Mesenchymal stem cell (in vitro differentiated cells and primary cell): ENCODE data around the gene ISG20L2.

ENCODE experiments used
- DNase-seq: peaks from one replicate; pipeline ENCODE4 v3.0.0-alpha.2; 2013
- H2AFZ ChIP-seq: one replicate; pipeline ENCODE4 v1.6.1; 2013; ENCODE audit warnings: low read depth, mild to moderate bottlenecking, control low read depth, inconsistent platforms, low read length, moderate library complexity
- H2AK5ac ChIP-seq: 2 replicates; pipeline ENCODE4 v1.6.1; 2013; ENCODE audit warnings: low read length, moderate library complexity, mild to moderate bottlenecking, inconsistent platforms; ENCODE audit not compliant: severe bottlenecking
- H2BK120ac ChIP-seq: one replicate; pipeline ENCODE4 v1.6.1; 2013; ENCODE audit warnings: low read depth, mild to moderate bottlenecking, inconsistent platforms, low read length, moderate library complexity
- H2BK12ac ChIP-seq, 2 experiments: one replicate each; pipeline ENCODE4 v1.6.1; 2013; ENCODE audit warnings: inconsistent platforms in 2 of 2, low read length in 2 of 2, mild to moderate bottlenecking in 2 of 2, moderate library complexity in 2 of 2, control low read depth in 1 of 2
- H2BK15ac ChIP-seq: one replicate; pipeline ENCODE4 v1.6.1; 2013; ENCODE audit warnings: mild to moderate bottlenecking, low read depth, inconsistent platforms; ENCODE audit not compliant: poor library complexity, severe bottlenecking
- H2BK5ac ChIP-seq: 2 replicates; pipeline ENCODE4 v1.6.1; 2013; ENCODE audit warnings: low read depth, mild to moderate bottlenecking, low read length, control low read depth, inconsistent platforms; ENCODE audit not compliant: poor library complexity, severe bottlenecking
- H3K14ac ChIP-seq, 2 experiments: one replicate each; pipeline ENCODE4 v1.6.1; 2013; ENCODE audit warnings: inconsistent platforms in 2 of 2, low read length in 2 of 2, control low read depth in 1 of 2, mild to moderate bottlenecking in 1 of 2, moderate library complexity in 1 of 2
- H3K18ac ChIP-seq, 2 experiments: one replicate each; pipeline ENCODE4 v1.6.1; 2013; ENCODE audit warnings: inconsistent platforms in 2 of 2, low read length in 2 of 2, control low read depth in 1 of 2, low read depth in 1 of 2, mild to moderate bottlenecking in 1 of 2
- H3K23ac ChIP-seq, 2 experiments: one replicate each; pipeline ENCODE4 v1.6.1; 2013; ENCODE audit warnings: inconsistent platforms in 2 of 2, low read length in 2 of 2, mild to moderate bottlenecking in 2 of 2, moderate library complexity in 2 of 2, control low read depth in 1 of 2
- H3K27ac ChIP-seq: 2 replicates; pipeline ENCODE4 v1.5.1; 2013; ENCODE audit warnings: mild to moderate bottlenecking, moderate library complexity, low read length, control low read depth, inconsistent platforms; ENCODE audit not compliant: poor library complexity, severe bottlenecking
- H3K27me3 ChIP-seq, 2 experiments: 2 replicates each; pipeline versions ENCODE4 v1.6.1 to v1.7.0; 2013; ENCODE audit warnings: low read length in 2 of 2, mild to moderate bottlenecking in 2 of 2, moderate library complexity in 2 of 2, control low read depth in 1 of 2, inconsistent platforms in 1 of 2; ENCODE audit not compliant: control insufficient read depth in 1 of 2, insufficient read depth in 1 of 2
- H3K36me3 ChIP-seq, 2 experiments: 2 replicates each; pipeline versions ENCODE4 v1.6.1 to v1.7.0; 2013; ENCODE audit warnings: low read length in 2 of 2, control low read depth in 1 of 2, inconsistent platforms in 1 of 2, low read depth in 1 of 2, mild to moderate bottlenecking in 1 of 2; ENCODE audit not compliant: insufficient read depth in 2 of 2, control insufficient read depth in 1 of 2
- H3K4ac ChIP-seq, 2 experiments: one replicate each; pipeline ENCODE4 v1.6.1; 2013; ENCODE audit warnings: inconsistent platforms in 2 of 2, low read length in 2 of 2, mild to moderate bottlenecking in 2 of 2, moderate library complexity in 2 of 2, control low read depth in 1 of 2, low read depth in 1 of 2
- H3K4me1 ChIP-seq: 2 replicates; pipeline ENCODE4 v1.6.1; 2013; ENCODE audit warnings: low read depth, low read length, control low read depth; ENCODE audit not compliant: control insufficient read depth, insufficient read depth
- H3K4me2 ChIP-seq: 2 replicates; pipeline ENCODE4 v1.6.1; 2013; ENCODE audit warnings: low read length, mild to moderate bottlenecking, inconsistent platforms; ENCODE audit not compliant: poor library complexity, severe bottlenecking
- H3K4me3 ChIP-seq, 2 experiments: 2 replicates each; pipeline versions ENCODE4 v1.5.1 to v1.7.0; 2013; ENCODE audit warnings: low read length in 2 of 2, mild to moderate bottlenecking in 2 of 2, control low read depth in 1 of 2, low read depth in 1 of 2; ENCODE audit not compliant: insufficient read depth in 1 of 2
- H3K79me1 ChIP-seq: replicated peaks from 2 replicates; pipeline ENCODE4 v1.6.1; 2013; ENCODE audit warnings: mild to moderate bottlenecking, control low read depth, low read length, inconsistent platforms; ENCODE audit not compliant: poor library complexity, severe bottlenecking
- H3K9ac ChIP-seq: 2 replicates; pipeline ENCODE4 v1.7.0; 2013; ENCODE audit warnings: mild to moderate bottlenecking, low read length, moderate library complexity
- H3K9me3 ChIP-seq: 2 replicates; pipeline ENCODE4 v1.7.0; 2013; ENCODE audit warnings: mild to moderate bottlenecking, low read length; ENCODE audit not compliant: control insufficient read depth
- H4K8ac ChIP-seq: one replicate; pipeline ENCODE4 v1.6.1; 2013; ENCODE audit warnings: inconsistent platforms, mild to moderate bottlenecking, low read length, moderate library complexity
- H4K91ac ChIP-seq: one replicate; pipeline ENCODE4 v1.6.1; 2013; ENCODE audit warnings: mild to moderate bottlenecking, low read length, inconsistent platforms
- WGBS: methylation state at CpG from one replicate; pipeline ENCODE4 v1.1.7; 2013; ENCODE audit warnings: mixed read lengths; 5-methylcytosine and 5-hydroxymethylcytosine counted together

The ISG20L2 gene

DNA sequence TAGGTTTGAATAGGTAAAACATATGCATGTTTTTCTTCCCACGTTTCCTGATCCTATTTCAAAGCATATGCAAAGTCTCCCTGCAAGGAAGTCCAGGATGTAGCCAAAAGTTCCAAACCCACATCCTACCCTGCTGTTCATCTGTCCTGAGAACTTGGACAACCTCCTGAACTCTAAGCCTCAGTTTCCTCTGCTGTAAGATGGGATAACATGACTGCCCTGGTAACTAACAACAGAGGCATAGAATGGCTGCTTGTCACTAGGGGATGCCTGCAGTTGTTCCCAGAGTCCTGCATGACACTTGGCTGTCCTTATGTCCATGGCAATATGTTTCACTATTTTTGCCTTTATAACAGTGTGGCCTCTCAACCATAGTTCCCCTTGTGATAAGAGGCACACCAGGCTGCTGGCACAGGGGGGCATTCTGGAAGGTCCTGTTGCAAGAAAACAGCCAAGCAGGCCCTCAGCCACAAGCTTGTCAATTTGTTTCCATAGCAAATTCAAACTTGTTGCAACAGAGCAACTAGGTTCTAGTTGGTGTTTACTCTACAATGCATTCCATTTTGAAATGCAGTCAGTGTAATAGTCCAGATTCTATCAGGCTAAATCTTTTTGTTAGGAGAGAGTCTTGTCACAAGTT lies 24.4 kb upstream of the ISG20L2 start:
- H3K4ac ChIP-seq, result peak overlapping the region in 1 of 2 experiments; percentile 46
- no peak overlapping the region for H3K23ac ChIP-seq
- H3K4me3 ChIP-seq, result peak overlapping the region in 1 of 2 experiments; percentile 97
- peak; percentile 86 for DNase-seq
- no peak overlapping the region for H3K27ac ChIP-seq
- H2BK120ac ChIP-seq, result no peak overlapping the region
- peak overlapping the region; percentile 98 for H3K9ac ChIP-seq
- no peak overlapping the region for H2BK12ac ChIP-seq
- no peak overlapping the region for H3K14ac ChIP-seq
- H3K4me2 ChIP-seq, result peak overlapping the region; percentile 3
- peaks cover 23% of the 10 kb centered on the region for H3K4me1 ChIP-seq
- no peak overlapping the region for H2BK5ac ChIP-seq
- H2AK5ac ChIP-seq, result no peak overlapping the region
- 48% methylated on average over 1 of the region's 1 CpG for WGBS
- H2AFZ ChIP-seq, result no peak overlapping the region
- peak overlapping the region; percentile 31 for H4K91ac ChIP-seq
- no peak overlapping the region for H4K8ac ChIP-seq
- peaks cover 3 to 11% of the 10 kb centered on the region in 2 experiments for H3K36me3 ChIP-seq
- peak overlapping the region in 1 of 2 experiments; percentile 28 for H3K18ac ChIP-seq
- H3K27me3 ChIP-seq, result no peaks in the 10 kb centered on the region
- H3K79me1 ChIP-seq, result peaks cover 12% of the 10 kb centered on the region
- no peaks in the 10 kb centered on the region for H3K9me3 ChIP-seq
- H2BK15ac ChIP-seq, result no peak overlapping the region

GRCh38 chr1:156751757-156752481 lies 23.4 kb upstream of the ISG20L2 start:
- WGBS, result under 1% methylated on average over 53 of the region's 68 CpGs
- H3K36me3 ChIP-seq, result peaks cover 3 to 11% of the 10 kb centered on the region in 2 experiments
- H3K79me1 ChIP-seq, result peaks cover 9% of the 10 kb centered on the region
- peak; percentile 97 for DNase-seq
- H3K27ac ChIP-seq, result peak overlapping the region; percentile 77
- H3K9ac ChIP-seq, result peak overlapping the region; percentile 98
- H2BK120ac ChIP-seq, result peak overlapping the region; percentile 77
- no peaks in the 10 kb centered on the region for H3K9me3 ChIP-seq
- peak overlapping the region; percentile 38 to 85 for H2BK12ac ChIP-seq
- H3K27me3 ChIP-seq, result no peaks in the 10 kb centered on the region
- peak overlapping the region; percentile 95 for H2BK15ac ChIP-seq
- H3K18ac ChIP-seq, result peak overlapping the region; percentile 95 to 100
- peak overlapping the region; percentile 44 for H2AK5ac ChIP-seq
- H3K23ac ChIP-seq, result peak overlapping the region in 1 of 2 experiments; percentile 66
- peak overlapping the region; percentile 82 for H3K4me2 ChIP-seq
- H4K91ac ChIP-seq, result peak overlapping the region; percentile 83
- H2AFZ ChIP-seq, result peak overlapping the region; percentile 60
- peak overlapping the region; percentile 84 to 97 for H3K4me3 ChIP-seq
- H4K8ac ChIP-seq, result peak overlapping the region; percentile 93
- peaks cover 29% of the 10 kb centered on the region for H3K4me1 ChIP-seq
- peak overlapping the region; percentile 15 for H2BK5ac ChIP-seq
- H3K4ac ChIP-seq, result peak overlapping the region; percentile 90 to 92
- peak overlapping the region in 1 of 2 experiments; percentile 98 for H3K14ac ChIP-seq

- Histone ChIP-seq H3K14ac (peak within 1 kb of the TSS; percentile 2 to 98), H2BK120ac (peak within 1 kb of the TSS; percentile 98), H3K79me1 (peaks cover 9% of the 10 kb centered on the region), H2AK5ac (peak within 1 kb of the TSS; percentile 99), H3K27ac (peak within 1 kb of the TSS; percentile 90), H3K9me3 (no peaks in the 10 kb centered on the region), H4K8ac (peak within 1 kb of the TSS; percentile 93), H2BK15ac (peak within 1 kb of the TSS; percentile 95), H2AFZ (peak within 1 kb of the TSS; percentile 60), H3K4me1 (peaks cover 30% of the 10 kb centered on the region), H3K4me3 (peak within 1 kb of the TSS; percentile 84 to 97), H4K91ac (peak within 1 kb of the TSS; percentile 95), H3K18ac (peak within 1 kb of the TSS; percentile 97 to 100), H2BK5ac (peak within 1 kb of the TSS; percentile 74), H3K27me3 (no peaks in the 10 kb centered on the region), H3K4ac (peak within 1 kb of the TSS; percentile 96 to 99), H3K9ac (peak within 1 kb of the TSS; percentile 98), H2BK12ac (peak within 1 kb of the TSS; percentile 38 to 92), H3K4me2 (peak within 1 kb of the TSS; percentile 90), H3K23ac (peak within 1 kb of the TSS; percentile 91 to 99), H3K36me3 (peaks cover 3 to 11% of the 10 kb centered on the region in 2 experiments)
- WGBS, result 0% methylated on average over 4 of the region's 48 CpGs
- DNase-seq, result no peak
Observed at GRCh38 chr1:156751451-156751756, 22.8 kb upstream of the ISG20L2 start, which contains the start of gene HDGF. Gene HDGF, minus strand, starts transcription at chr1:156751675. Its CDS starts 246 bp downstream, at chr1:156751429.
